GM06990 (cell line): ENCODE data around the gene CNTROB.
A peak's percentile ranks its signal among the peaks of the same experiment; 100 is the strongest.

Experiments used
- DNase-seq: peaks from one replicate; pipeline ENCODE4 v3.0.0-alpha.2; 2011; ENCODE audit not compliant: insufficient read length; ENCODE audit errors: extremely low read depth
- H3K27me3 ChIP-seq: replicated peaks from 2 replicates; pipeline ENCODE4 v1.6.0; 2011; ENCODE audit warnings: low read length; ENCODE audit not compliant: control insufficient read depth, insufficient read depth
- H3K36me3 ChIP-seq: 2 replicates; pipeline ENCODE4 v1.5.1; 2011; ENCODE audit warnings: low read length; ENCODE audit not compliant: control insufficient read depth, insufficient read depth
- H3K4me3 ChIP-seq: replicated peaks from 2 replicates; pipeline ENCODE4 v1.5.1; 2011; ENCODE audit warnings: low read depth, mild to moderate bottlenecking, control low read depth, low read length
- TF ChIP-seq, protein P1 (sequence below): IDR thresholded peaks from 2 replicates; pipeline ENCODE4 v1.5.1; 2011; ENCODE audit warnings: low read length, control low read depth, mild to moderate bottlenecking, inconsistent platforms; ENCODE audit not compliant: insufficient read depth, poor library complexity, severe bottlenecking

CNTROB gene

GRCh38 chr17:7932483-7932891, 481 bp downstream of the CNTROB start:
- Histone ChIP-seq H3K36me3 (peaks cover 3% of the 10 kb centered on the region), H3K27me3 (no peaks in the 10 kb centered on the region), H3K4me3 (peak overlapping the region; percentile 96)
- no peak for DNase-seq
- TF ChIP-seq, protein P1, sequence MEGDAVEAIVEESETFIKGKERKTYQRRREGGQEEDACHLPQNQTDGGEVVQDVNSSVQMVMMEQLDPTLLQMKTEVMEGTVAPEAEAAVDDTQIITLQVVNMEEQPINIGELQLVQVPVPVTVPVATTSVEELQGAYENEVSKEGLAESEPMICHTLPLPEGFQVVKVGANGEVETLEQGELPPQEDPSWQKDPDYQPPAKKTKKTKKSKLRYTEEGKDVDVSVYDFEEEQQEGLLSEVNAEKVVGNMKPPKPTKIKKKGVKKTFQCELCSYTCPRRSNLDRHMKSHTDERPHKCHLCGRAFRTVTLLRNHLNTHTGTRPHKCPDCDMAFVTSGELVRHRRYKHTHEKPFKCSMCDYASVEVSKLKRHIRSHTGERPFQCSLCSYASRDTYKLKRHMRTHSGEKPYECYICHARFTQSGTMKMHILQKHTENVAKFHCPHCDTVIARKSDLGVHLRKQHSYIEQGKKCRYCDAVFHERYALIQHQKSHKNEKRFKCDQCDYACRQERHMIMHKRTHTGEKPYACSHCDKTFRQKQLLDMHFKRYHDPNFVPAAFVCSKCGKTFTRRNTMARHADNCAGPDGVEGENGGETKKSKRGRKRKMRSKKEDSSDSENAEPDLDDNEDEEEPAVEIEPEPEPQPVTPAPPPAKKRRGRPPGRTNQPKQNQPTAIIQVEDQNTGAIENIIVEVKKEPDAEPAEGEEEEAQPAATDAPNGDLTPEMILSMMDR, result no peak

DNA sequence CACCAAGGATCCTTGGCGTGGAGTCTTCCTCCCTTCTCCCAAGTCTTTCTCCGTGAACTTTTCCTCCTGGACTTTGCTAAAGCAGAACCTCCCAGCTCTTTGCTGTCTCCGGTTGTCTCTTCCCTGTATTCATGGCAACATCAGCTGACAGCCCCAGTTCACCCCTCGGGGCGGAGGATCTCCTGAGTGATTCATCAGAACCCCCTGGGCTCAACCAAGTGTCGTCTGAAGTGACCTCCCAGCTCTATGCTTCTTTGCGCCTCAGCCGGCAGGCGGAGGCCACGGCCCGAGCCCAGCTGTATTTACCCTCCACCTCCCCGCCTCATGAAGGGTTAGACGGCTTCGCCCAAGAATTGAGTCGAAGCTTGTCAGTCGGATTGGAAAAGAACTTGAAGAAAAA, 943 bp downstream of the CNTROB start:
- Histone ChIP-seq H3K27me3 (no peaks in the 10 kb centered on the region), H3K4me3 (peak overlapping the region; percentile 96), H3K36me3 (peaks cover 2% of the 10 kb centered on the region)
- TF ChIP-seq, protein P1, result peak; percentile 41
- DNase-seq, result peak; percentile 59

GRCh38 chr17:7935859-7936258, 3.9 kb downstream of the CNTROB start:
- DNase-seq, result no peak
- TF ChIP-seq, protein P1, result no peak

DNA sequence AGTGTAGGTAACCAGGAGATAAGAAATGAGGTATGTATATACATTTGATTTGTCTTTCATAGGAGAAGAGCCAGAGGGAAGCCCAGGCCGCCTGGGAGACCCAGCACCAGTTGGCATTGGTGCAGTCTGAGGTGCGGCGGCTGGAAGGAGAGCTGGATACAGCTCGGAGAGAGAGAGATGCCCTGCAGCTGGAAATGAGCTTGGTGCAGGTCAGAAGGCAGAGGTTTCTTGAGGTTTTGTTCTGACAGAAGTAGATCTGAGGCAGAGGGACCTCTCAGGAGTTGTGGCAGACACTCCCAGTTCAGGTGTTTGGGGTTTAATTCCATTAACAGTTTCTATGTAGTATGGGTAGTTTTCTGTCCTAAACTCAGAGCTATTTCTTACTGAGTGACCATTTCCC, 8.0 kb downstream of the CNTROB start:
- Histone ChIP-seq H3K4me3 (no peak overlapping the region), H3K27me3 (no peaks in the 10 kb centered on the region), H3K36me3 (peaks cover 18% of the 10 kb centered on the region)
- TF ChIP-seq, protein P1, result no peak
- no peak for DNase-seq

More at GRCh38 chr17:7935859-7936258, 3.9 kb downstream of the CNTROB start:
- Histone ChIP-seq H3K27me3 (no peaks in the 10 kb centered on the region), H3K36me3 (peaks cover 4% of the 10 kb centered on the region), H3K4me3 (no peak overlapping the region)

DNA sequence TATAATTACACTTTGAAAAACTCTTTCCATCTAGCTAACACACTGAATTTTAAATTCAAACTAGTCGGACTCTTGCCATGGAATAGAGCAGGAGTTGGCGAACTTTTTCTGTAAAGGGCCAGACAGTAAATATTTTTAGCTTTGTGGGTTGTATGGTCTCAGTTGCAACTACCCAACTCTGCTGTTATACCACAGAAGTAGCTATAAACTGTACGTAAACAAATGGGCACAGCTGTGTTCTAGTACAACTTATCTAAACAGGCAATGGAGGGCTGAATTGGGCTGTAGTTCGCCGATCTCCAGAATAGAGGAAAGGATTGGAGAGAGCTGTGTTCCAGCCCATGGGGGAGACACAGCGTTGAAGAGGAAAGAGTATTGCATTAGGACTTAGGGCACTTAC, 8.7 kb downstream of the CNTROB start:
- no peaks in the 10 kb centered on the region for H3K27me3 ChIP-seq
- DNase-seq, result no peak
- H3K4me3 ChIP-seq, result no peak overlapping the region
- TF ChIP-seq, protein P1, result no peak
- H3K36me3 ChIP-seq, result peaks cover 19% of the 10 kb centered on the region

DNA sequence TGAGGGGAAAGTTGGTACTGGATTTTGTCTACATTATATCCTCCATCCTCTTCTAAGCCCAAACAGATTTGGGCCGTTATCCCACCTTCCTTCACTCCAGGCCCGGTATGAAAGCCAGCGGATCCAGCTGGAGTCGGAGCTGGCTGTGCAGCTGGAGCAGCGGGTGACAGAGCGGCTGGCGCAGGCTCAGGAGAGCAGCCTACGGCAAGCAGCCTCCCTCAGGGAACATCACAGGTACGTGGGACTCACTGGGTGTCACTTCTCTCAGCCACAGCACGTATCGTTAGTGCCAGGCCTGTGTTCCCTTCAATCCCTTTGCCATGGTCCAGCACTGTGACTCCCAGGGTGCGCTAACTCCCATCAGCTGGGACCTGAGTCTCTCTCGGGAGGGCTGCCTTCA, 11.3 kb downstream of the CNTROB start:
- TF ChIP-seq, protein P1, result no peak
- Histone ChIP-seq H3K27me3 (no peaks in the 10 kb centered on the region), H3K36me3 (peaks cover 25% of the 10 kb centered on the region), H3K4me3 (no peak overlapping the region)
- DNase-seq, result no peak
